GM21423 (cell line): ENCODE results near the gene SUGT1.
"Not testable (repeated sequence)": the region's sequence is repeated elsewhere in the genome, so short reads cannot be mapped to it uniquely, and the experiment has no call there.

Experiments used
- ATAC-seq: cut with Tn5 transposase; IDR thresholded peaks from one replicate; pipeline ENCODE4 v1.9.1; 2021; ENCODE audit warnings: mild to moderate bottlenecking, moderate library complexity; ENCODE audit not compliant: unreplicated experiment

Gene SUGT1

DNA sequence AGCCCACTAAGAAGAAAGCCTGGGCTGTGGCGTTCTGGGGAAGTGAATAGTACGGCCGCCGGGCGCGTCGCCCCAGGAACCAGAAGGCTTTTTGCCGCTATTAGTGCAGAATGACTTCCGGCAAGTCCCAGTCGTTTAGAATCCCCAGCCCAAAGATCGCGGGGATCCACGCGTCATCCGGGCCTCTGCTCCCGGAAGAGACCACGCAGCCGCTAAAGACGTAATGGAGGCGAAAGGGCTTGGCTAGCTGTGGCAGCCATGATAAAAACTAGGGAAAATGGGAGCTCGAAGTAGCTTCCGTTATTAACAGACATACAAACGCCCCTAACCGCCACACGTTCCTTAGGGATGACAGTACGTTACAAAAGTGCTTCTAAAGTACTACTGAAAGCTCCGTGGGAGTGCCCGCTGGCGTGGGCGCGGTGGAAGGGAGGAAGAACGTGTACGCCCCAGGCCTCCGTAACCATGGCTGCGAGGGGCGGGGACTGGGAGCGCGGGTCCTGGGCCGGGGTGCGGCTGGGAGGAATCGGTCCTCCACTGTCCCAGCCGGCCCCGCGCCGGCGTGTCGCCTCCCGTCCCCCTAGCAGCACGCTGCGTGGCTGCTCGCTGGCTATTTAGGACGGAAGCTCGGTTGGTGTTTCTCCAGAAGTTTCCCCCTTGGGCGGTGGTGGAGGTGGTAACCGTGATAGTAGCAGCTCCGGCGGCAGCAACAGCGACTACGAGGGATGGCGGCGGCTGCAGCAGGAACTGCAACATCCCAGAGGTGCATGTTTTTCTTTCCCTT is at the start of gene SUGT1:
Gene SUGT1 (plus strand): TSS at position 641 of the 784 bp plus-strand sequence. CDS start 85 bp downstream, at position 726.
- ATAC-seq = peak; percentile 94

DNA sequence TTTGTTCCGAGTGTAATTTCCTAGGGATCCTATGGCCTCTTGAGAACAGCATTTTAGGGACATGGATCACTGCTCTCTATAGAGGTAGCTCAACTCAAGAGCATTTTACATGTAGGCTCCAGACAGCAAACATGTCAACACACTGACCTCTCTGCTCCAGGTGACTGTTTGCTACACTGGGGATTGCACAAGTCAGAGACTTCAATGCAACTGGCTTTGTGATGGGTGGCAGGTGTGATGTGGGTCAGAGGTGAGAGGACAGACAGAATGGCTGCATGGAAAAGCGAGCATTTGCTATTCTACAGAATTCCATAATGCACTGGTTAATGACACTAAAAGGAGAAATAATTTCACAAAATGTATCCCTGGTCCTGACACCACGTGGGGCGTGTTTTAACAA is 49.3 kb upstream of the SUGT1 start:
- ATAC-seq = not testable (repeated sequence)

DNA sequence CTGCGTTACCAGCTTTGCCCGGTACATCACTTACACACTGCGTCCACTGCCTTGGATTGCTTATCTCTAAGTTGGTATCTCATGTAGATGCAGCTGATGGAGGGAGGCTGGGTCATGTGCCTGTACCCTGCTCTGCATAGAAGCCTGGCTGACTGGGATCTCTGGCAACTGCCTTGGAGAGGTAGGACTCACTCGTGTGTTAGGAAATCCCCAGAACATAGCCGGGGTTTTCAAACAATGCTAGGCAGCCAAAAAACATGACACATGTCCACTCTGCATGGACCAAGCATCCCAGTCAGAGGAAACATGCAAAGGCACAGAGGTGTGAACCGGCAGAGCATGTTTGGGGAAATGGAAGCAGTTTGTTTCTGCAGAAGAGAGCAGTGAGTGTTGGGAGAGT is 46.5 kb upstream of the SUGT1 start:
- not testable (repeated sequence) for ATAC-seq

GRCh38 chr13:52606795-52607194 is 45.8 kb upstream of the SUGT1 start:
- ATAC-seq = not testable (repeated sequence)

GRCh38 chr13:52608184-52608583 is 44.5 kb upstream of the SUGT1 start:
- not testable (repeated sequence) for ATAC-seq

GRCh38 chr13:52609013-52609606 is 43.5 kb upstream of the SUGT1 start:
- peak; percentile 76 for ATAC-seq

GRCh38 chr13:52610158-52610557 is 42.5 kb upstream of the SUGT1 start:
- not testable (repeated sequence) for ATAC-seq

DNA sequence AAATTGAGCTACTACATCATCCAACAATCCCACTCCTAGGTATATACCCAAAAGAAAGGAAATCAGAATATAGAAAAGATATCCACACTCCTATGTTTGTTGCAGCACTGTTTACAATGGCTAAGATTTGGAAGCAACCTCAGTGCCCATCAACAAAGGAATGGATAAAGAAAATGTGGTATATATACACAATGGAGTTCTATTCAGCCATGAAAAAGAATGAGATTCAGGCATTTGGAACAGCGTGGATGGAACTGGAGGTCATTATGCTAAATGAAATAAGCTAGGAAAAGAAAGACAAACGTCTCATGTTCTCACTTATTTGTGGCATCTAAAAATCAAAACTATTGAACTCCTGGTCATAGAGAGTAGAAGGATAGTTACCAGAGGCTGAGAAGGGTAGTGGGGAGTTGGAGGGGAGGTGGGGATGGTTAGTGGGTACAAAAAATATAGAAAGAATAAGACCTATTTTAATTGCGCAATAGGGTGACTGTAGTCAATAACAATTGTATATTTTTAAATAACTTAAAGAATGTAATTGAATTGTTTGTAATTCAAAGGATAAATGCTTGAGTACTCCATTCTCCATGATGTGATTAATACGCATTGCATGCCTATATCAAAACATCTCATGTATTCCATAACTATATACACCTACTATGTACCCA is 37.4 kb upstream of the SUGT1 start:
- no peak for ATAC-seq

DNA sequence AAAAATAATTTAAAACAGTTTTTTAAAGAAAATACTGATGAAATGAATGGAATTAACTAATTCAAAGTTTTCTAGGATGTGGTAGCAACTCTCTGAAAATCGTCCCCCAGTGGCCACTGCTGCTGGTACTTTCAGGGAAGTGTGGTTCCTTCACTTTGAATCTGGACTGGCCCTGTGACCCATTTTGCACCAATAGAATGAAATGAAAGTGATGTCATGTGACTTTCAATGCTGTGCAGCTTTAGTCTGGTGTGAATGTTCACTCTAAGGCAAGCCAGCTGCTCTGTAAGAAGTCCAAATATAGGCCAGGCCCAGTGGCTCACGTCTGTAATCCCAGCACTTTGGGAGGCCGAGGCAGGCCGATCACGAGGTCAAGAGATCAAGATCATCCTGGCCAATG is 36.8 kb upstream of the SUGT1 start:
- ATAC-seq = no peak

DNA sequence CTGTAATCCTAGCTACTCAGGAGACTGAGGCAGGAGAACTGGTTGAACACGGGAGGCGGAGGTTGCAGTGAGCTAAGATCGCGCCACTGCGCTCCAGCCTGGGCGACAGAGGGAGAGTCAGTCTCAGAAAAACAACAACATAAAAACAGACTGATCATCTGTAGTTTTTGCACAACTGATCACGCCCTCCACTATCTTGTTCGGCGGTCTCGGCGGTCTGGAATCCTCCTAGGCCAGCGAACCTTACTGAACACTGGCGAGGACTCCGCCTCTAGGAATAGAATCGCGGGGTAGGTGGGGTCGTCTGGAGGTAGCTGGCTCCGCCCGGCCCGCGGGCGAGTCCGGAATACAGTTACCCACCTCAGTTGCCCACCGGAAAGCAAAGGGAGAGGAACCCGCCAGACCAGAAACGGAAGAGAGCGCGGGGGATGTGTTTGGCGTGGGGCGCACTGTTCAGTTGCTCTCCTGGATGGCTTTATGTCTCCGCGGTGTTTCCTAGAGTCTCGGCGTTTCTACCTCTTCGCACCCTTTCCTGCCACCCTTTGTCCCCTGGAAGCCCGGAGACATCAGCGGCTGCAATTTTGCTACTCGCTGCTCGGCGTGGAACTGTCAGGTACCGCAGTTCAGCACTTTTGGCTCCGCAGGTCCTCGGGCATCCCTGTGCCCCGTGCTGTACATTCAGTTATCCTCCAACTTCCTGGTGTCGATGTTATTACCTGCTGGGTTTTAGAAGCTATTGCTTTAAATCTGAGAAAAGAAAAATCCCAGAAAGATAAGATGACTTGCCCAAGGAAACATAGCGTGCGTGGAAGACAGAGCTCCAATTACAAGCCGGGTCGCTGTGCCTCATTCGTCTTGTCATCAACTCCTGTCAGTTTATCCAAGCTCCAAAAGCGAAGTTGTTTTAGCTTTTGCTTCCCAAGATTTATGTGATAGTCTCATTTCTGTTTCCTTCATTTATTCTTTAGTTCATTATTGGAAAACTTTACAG is 35.3 kb upstream of the SUGT1 start:
- ATAC-seq = peak; percentile 97

GRCh38 chr13:52631083-52631690 is 21.4 kb upstream of the SUGT1 start:
- peak; percentile 75 for ATAC-seq

- no peak for ATAC-seq
Observed at GRCh38 chr13:52638666-52639328, 13.8 kb upstream of the SUGT1 start.

GRCh38 chr13:52642131-52642530 is 10.5 kb upstream of the SUGT1 start, which contains the start of gene HNRNPA1L2:
TSS of gene HNRNPA1L2 (plus strand) at chr13:52642431. CDS start at chr13:52642493, 62 bp downstream.
- ATAC-seq = no peak

GRCh38 chr13:52644108-52644507 is 8.5 kb upstream of the SUGT1 start:
- no peak for ATAC-seq

GRCh38 chr13:52646967-52647366 is 5.7 kb upstream of the SUGT1 start:
- no peak for ATAC-seq

- ATAC-seq = no peak
Observed at GRCh38 chr13:52650731-52651130, 1.9 kb upstream of the SUGT1 start.

GRCh38 chr13:52651897-52652195 is 790 bp upstream of the SUGT1 start:
- no peak for ATAC-seq

GRCh38 chr13:52652980-52653303 is 306 bp downstream of the SUGT1 start:
- ATAC-seq = peak; percentile 31

DNA sequence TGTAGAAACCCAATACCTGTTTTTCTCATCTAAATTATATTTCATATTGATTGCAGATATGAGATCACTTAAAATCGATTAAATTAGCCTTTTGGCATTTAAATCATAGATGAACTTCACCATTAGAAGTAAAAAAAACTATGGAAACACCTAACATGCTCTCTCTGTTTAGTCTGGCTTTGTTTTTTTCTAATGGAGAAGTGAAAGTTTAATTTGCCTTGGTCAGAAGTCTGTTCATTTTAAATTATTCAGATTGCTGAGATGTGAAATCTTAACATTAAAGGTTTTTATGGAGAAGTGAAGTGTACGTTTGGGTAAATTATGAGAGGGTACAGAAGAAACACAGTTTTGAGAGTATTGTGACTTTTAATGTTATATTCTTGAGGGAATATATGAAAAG is 6.7 kb downstream of the SUGT1 start:
- ATAC-seq = no peak

- ATAC-seq = no peak
Observed at GRCh38 chr13:52664272-52664671, 11.6 kb downstream of the SUGT1 start.
